ENCODE results near the gene MRPL21. TPM values are rescaled to one million over a fixed set of nuclear protein-coding genes. Genes with fewer than 3 reads are reported as not detected.

Gene MRPL21
- 121 and 122 TPM in 2 replicates for total RNA-seq

GRCh38 chr11:68903288-68904247 lies at the start of gene MRPL21, which contains the start of gene IGHMBP2:
MRPL21 (minus strand) TSS chr11:68903832; CDS start chr11:68903810, 22 bp downstream.
IGHMBP2 (plus strand) TSS chr11:68903891; CDS start chr11:68903953, 62 bp downstream.
- DNase-seq (ENCODE audit: low spot score) = peak; percentile 85
- H3K27ac Mint-ChIP-seq = peak within 1 kb of the TSS; percentile 89
- H3K4me3 Mint-ChIP-seq = peak within 1 kb of the TSS; percentile 96
- H3K4me1 Mint-ChIP-seq (ENCODE audit: low read depth) = peaks cover 42% of the 10 kb centered on the region
- H3K36me3 Mint-ChIP-seq (ENCODE audit: low read depth) = peaks cover 32% of the 10 kb centered on the region
- H3K27me3 Mint-ChIP-seq (ENCODE audit: insufficient read depth) = no peaks in the 10 kb centered on the region
- intact Hi-C loops (cut with micrococcal nuclease) = loop anchor here (1.0 to 5.0 kb wide), 7 partner anchors 60 to 774 kb away; partner anchors contain the start of genes LTO1, TESMIN and TPCN2
- H3K9me3 Mint-ChIP-seq = no peaks in the 10 kb centered on the region

DNA sequence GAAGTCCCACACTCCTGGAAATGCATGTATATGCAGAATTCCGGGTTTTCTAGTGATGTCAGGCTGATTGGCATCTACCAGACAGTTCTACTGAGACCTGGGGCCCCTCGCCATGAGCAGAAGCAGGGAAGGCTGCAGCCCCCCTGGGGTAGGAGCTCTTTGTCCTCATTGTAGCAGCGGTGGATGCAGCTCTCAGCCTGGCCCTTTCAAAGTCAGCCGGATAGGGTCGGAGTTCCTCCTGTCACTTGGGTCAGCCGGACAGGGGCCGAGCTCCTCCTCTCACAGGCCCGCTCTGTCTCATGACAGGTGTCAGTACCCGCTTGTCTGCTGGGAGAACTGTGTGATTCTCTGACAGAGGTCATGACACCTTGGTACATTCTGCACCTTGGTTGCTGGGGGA lies 47.1 kb upstream of the MRPL21 start:
- no peaks in the 10 kb centered on the region for H3K4me1 Mint-ChIP-seq (ENCODE audit: low read depth)
- H3K4me3 Mint-ChIP-seq = no peak overlapping the region
- no peaks in the 10 kb centered on the region for H3K36me3 Mint-ChIP-seq (ENCODE audit: low read depth)
- DNase-seq (ENCODE audit: low spot score) = no peak
- H3K9me3 Mint-ChIP-seq = no peaks in the 10 kb centered on the region
- no peak overlapping the region for H3K27ac Mint-ChIP-seq
- no peaks in the 10 kb centered on the region for H3K27me3 Mint-ChIP-seq (ENCODE audit: insufficient read depth)
- intact Hi-C loops (cut with micrococcal nuclease) = no loop called here

DNA sequence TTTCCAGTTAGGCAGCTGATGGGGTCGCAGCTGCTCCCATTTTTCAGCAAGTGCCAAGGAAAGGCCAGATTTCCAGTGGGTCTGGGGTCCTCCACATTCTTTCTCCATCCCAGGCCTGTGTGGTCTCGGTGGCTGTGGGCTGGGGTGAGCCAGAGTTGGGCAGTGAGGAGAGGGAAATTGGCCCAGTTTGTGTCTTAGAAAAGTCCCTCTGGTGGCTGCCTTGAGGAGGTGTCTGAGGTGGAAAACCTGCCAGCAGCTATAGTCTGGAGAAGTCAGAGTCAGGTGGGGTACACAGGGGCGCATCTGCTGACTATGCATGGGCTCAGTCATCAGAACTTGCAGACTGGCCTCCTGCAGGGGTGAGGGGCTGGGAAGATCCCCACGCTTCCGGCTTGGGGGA lies 46.6 kb upstream of the MRPL21 start:
- no peak for DNase-seq (ENCODE audit: low spot score)
- Mint-ChIP-seq H3K4me1 (ENCODE audit: low read depth) (no peaks in the 10 kb centered on the region), H3K27ac (no peak overlapping the region), H3K4me3 (no peak overlapping the region), H3K9me3 (no peaks in the 10 kb centered on the region), H3K36me3 (ENCODE audit: low read depth) (no peaks in the 10 kb centered on the region), H3K27me3 (ENCODE audit: insufficient read depth) (no peaks in the 10 kb centered on the region)
- intact Hi-C loops (cut with micrococcal nuclease) = no loop called here

GRCh38 chr11:68948935-68949334 lies 45.3 kb upstream of the MRPL21 start:
- no peak for DNase-seq (ENCODE audit: low spot score)
- no peak overlapping the region for H3K4me3 Mint-ChIP-seq
- H3K36me3 Mint-ChIP-seq (ENCODE audit: low read depth) = no peaks in the 10 kb centered on the region
- H3K9me3 Mint-ChIP-seq = no peaks in the 10 kb centered on the region
- no peaks in the 10 kb centered on the region for H3K4me1 Mint-ChIP-seq (ENCODE audit: low read depth)
- H3K27ac Mint-ChIP-seq = no peak overlapping the region
- intact Hi-C loops (cut with micrococcal nuclease) = no loop called here
- H3K27me3 Mint-ChIP-seq (ENCODE audit: insufficient read depth) = no peaks in the 10 kb centered on the region

DNA sequence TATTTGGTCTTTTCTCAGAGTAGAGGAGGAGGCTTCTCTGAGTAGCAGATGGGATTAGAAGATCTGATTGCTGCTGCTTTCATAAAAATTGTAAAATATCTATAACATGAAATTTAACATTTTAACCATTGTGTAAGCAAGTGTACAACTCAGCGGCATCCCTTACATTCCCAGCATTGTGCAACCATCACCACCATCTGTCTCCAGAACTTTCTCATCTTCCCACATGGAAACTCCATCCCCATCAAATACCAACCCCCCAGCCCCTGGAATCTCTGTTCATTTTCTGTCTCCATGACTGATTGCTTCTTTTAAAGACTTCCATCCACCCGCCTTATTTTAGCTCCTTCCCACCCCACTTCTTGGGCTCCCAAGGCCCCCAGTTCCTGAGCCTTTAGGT lies 44.9 kb upstream of the MRPL21 start:
- Mint-ChIP-seq H3K4me3 (no peak overlapping the region), H3K36me3 (ENCODE audit: low read depth) (no peaks in the 10 kb centered on the region), H3K9me3 (no peaks in the 10 kb centered on the region), H3K4me1 (ENCODE audit: low read depth) (no peaks in the 10 kb centered on the region), H3K27ac (no peak overlapping the region), H3K27me3 (ENCODE audit: insufficient read depth) (no peaks in the 10 kb centered on the region)
- intact Hi-C loops (cut with micrococcal nuclease) = no loop called here
- DNase-seq (ENCODE audit: low spot score) = no peak

- H3K4me3 Mint-ChIP-seq = no peak overlapping the region
- no peak for DNase-seq (ENCODE audit: low spot score)
- intact Hi-C loops (cut with micrococcal nuclease) = no loop called here
- H3K9me3 Mint-ChIP-seq = no peaks in the 10 kb centered on the region
- H3K27me3 Mint-ChIP-seq (ENCODE audit: insufficient read depth) = no peaks in the 10 kb centered on the region
- no peaks in the 10 kb centered on the region for H3K4me1 Mint-ChIP-seq (ENCODE audit: low read depth)
- no peak overlapping the region for H3K27ac Mint-ChIP-seq
- no peaks in the 10 kb centered on the region for H3K36me3 Mint-ChIP-seq (ENCODE audit: low read depth)
Measured at GRCh38 chr11:68947151-68947550, 43.5 kb upstream of the MRPL21 start.

DNA sequence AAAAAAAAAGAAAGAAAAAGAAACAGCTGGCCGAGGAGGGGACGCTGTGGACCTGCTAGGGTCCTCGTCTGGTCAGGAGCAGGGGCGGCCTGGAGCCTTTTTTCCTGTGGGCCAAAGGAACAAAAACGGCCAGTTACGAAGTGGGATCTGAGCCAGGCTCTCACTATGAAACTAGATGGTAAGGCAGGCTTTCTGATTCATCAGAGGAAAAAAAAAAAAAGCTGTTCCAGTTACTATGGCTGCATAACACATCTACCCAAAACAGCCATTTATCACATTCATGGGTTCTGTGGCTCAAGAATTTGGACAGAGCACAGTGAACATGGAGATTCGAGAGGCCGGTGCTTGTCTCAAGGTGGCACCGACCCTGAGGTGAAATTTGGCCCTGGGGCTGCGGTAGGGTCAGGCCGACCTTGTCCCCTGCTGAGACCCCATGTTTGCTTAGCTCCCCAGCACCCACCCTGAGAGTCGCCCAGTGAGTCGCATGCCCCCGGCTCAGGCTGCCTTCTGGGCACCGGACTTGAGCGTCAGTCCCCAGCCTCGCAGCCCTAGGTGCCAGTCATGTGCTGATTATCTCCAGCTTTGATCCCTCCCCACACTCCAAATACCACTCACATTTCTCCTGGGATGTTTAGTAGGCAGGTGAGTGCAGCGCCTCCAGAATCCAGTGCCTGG lies 42.9 kb upstream of the MRPL21 start:
- no peaks in the 10 kb centered on the region for H3K9me3 Mint-ChIP-seq
- intact Hi-C loops (cut with micrococcal nuclease) = no loop called here
- no peaks in the 10 kb centered on the region for H3K27me3 Mint-ChIP-seq (ENCODE audit: insufficient read depth)
- no peak overlapping the region for H3K27ac Mint-ChIP-seq
- no peak for DNase-seq (ENCODE audit: low spot score)
- H3K4me1 Mint-ChIP-seq (ENCODE audit: low read depth) = no peaks in the 10 kb centered on the region
- no peak overlapping the region for H3K4me3 Mint-ChIP-seq
- no peaks in the 10 kb centered on the region for H3K36me3 Mint-ChIP-seq (ENCODE audit: low read depth)

DNA sequence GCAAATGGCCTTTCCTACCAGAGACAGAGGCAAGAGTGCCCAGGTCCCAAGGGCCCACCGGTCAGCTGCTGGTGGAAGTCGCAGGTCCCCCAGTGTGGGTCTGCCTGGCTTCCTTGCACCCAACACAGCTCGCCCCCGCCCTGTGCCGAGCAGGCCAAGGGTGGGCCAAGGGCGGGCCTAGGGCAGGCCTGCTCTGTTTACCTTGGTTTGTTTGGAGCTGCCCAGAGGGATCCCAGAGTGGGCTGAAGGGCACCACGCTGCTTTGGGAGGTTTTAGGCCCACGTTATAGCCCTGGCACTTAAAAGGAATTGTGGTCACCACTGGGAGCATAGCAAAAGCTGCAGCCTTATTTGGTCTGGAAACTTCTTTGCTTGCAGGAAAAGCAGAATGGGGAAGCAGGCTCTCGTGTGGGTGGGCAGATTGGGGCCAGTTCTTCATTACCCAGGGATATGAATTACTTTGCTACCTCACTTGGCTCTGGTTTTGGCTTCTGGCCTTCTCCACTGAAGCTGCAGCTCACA lies 39.2 kb upstream of the MRPL21 start:
- peaks cover 8% of the 10 kb centered on the region for H3K36me3 Mint-ChIP-seq (ENCODE audit: low read depth)
- H3K4me3 Mint-ChIP-seq = no peak overlapping the region
- no peak overlapping the region for H3K27ac Mint-ChIP-seq
- no peaks in the 10 kb centered on the region for H3K27me3 Mint-ChIP-seq (ENCODE audit: insufficient read depth)
- H3K4me1 Mint-ChIP-seq (ENCODE audit: low read depth) = no peaks in the 10 kb centered on the region
- H3K9me3 Mint-ChIP-seq = no peaks in the 10 kb centered on the region
- intact Hi-C loops (cut with micrococcal nuclease) = no loop called here
- no peak for DNase-seq (ENCODE audit: low spot score)

DNA sequence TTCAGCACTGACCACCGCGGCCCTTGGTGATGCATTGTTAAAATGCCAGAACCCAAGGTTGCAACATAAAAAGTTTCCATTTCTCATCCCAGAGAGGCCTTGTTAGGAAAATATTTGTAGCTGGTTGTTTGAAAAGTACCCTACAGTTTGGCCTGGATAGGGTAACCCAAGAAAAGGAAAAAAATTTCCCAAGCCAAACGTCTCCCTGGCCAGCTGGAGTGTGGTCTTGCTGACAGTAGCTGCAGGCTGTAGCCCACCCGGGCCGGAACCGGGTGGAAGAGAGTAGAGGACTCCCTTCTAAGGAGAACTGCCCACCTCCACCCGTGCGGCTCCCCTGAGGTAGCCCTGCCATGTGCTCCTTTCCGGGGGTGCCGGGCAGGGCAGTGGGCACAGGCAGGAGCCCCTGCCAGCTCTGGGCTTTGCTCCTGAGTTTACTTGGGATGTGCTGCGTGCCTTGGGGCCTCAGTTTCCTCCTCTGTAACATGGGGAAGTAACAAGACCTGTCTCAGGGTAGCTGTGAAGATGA lies 38.5 kb upstream of the MRPL21 start:
- Mint-ChIP-seq H3K4me3 (no peak overlapping the region), H3K4me1 (ENCODE audit: low read depth) (no peaks in the 10 kb centered on the region), H3K9me3 (no peaks in the 10 kb centered on the region), H3K27ac (no peak overlapping the region), H3K27me3 (ENCODE audit: insufficient read depth) (no peaks in the 10 kb centered on the region), H3K36me3 (ENCODE audit: low read depth) (peaks cover 8% of the 10 kb centered on the region)
- intact Hi-C loops (cut with micrococcal nuclease) = no loop called here
- DNase-seq (ENCODE audit: low spot score) = no peak

- Mint-ChIP-seq H3K9me3 (no peaks in the 10 kb centered on the region), H3K4me3 (no peak overlapping the region), H3K27me3 (ENCODE audit: insufficient read depth) (no peaks in the 10 kb centered on the region), H3K4me1 (ENCODE audit: low read depth) (no peaks in the 10 kb centered on the region), H3K36me3 (ENCODE audit: low read depth) (peaks cover 9% of the 10 kb centered on the region), H3K27ac (no peak overlapping the region)
- no peak for DNase-seq (ENCODE audit: low spot score)
- intact Hi-C loops (cut with micrococcal nuclease) = no loop called here
Measured at GRCh38 chr11:68941324-68942094, 37.9 kb upstream of the MRPL21 start.

DNA sequence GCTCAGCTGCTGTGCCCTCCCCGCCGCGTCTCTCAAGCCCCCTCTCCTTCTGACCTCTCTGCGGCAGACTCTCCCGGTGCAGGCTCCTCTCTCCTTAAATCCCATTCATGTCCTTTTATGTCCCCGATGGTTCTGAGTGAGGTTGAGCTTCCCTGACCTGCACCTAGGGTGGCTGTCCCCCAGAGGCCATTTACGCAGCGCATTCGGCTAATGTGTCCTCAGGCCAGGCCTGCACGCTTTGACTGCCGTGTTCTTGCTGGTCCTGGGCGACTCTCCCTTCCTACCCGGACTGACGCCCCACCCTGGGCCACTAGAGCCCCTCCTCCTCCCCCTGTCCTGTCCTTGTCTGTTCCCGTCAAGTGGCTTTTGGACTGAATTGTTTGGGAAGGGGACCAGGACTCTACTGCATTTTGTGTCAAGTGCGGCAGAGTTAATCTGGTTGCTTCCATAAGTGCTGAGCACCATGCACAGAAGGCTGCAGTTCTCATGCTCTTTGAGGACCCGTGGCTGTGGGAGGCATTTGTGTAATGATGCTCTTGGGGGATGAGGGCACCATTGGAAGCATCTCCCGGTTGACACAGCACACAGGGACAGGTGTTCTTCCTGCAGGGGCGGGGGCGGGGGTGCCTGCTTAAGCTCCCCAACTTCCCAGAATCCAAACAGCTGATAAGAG lies 37.2 kb upstream of the MRPL21 start:
- no peaks in the 10 kb centered on the region for H3K27me3 Mint-ChIP-seq (ENCODE audit: insufficient read depth)
- H3K9me3 Mint-ChIP-seq = no peaks in the 10 kb centered on the region
- H3K36me3 Mint-ChIP-seq (ENCODE audit: low read depth) = peaks cover 9% of the 10 kb centered on the region
- no peaks in the 10 kb centered on the region for H3K4me1 Mint-ChIP-seq (ENCODE audit: low read depth)
- H3K4me3 Mint-ChIP-seq = no peak overlapping the region
- DNase-seq (ENCODE audit: low spot score) = no peak
- intact Hi-C loops (cut with micrococcal nuclease) = no loop called here
- no peak overlapping the region for H3K27ac Mint-ChIP-seq

Measured in activated T-helper 1 cell treated with anti-CD3 and anti-CD28 coated beads, Interleukin-12 subunit alpha, Interleukin-12 subunit beta, Interleukin-2, Interleukin-4 antibody, amounts not matched to agents 30 ng/mL and 10 ng/mL and 1 ng/mL, durations not matched to agents 14 hours and 24 hours and 36 hours (primary cell).